ENCODE data around the gene TECR.
A peak's percentile ranks its signal among the peaks of the same experiment; 100 is the strongest.

TECR gene

GRCh38 chr19:14494411-14494810, 35.0 kb upstream of the TECR start:
- no peaks in the 10 kb centered on the region for H3K36me3 ChIP-seq (ENCODE audit: insufficient read depth, low read length)
- H3K9ac ChIP-seq (ENCODE audit: low read depth, low read length, poor library complexity, severe bottlenecking) = no peak overlapping the region
- no peaks in the 10 kb centered on the region for H3K9me3 ChIP-seq (ENCODE audit: insufficient read depth, low read depth, low read length)
- H3K4me1 ChIP-seq (ENCODE audit: insufficient read depth, low read length, poor library complexity, severe bottlenecking) = peaks cover 18% of the 10 kb centered on the region
- peak overlapping the region; percentile 94 for H3K4me3 ChIP-seq (ENCODE audit: low read length, poor library complexity, severe bottlenecking)
- no peaks in the 10 kb centered on the region for H3K9me2 ChIP-seq (replicated peaks; ENCODE audit: low read depth, low read length)
- no peaks in the 10 kb centered on the region for H3K27me3 ChIP-seq (ENCODE audit: insufficient read depth, low read length, poor library complexity, severe bottlenecking)
- H2AFZ ChIP-seq (ENCODE audit: low read length) = no peak overlapping the region
- peaks cover 10% of the 10 kb centered on the region; the same call in 1 of the 2 replicates for H3K79me2 ChIP-seq (ENCODE audit: insufficient read depth, low read length)
- H4K20me1 ChIP-seq (ENCODE audit: insufficient read depth, low read length, poor library complexity, severe bottlenecking) = no peaks in the 10 kb centered on the region
- no peaks in the 10 kb centered on the region for H3F3A ChIP-seq (ENCODE audit: low read depth)
- H3K4me2 ChIP-seq (ENCODE audit: low read depth, low read length, poor library complexity, severe bottlenecking) = peak overlapping the region; percentile 99
- TF ChIP-seq EZH2phosphoT487 (IDR thresholded peaks at IDR 0.05; ENCODE audit: borderline replicate concordance) = no peak
- TF ChIP-seq CTCF (conservative IDR thresholded peaks at IDR 0.05; ENCODE audit: low read length) = no peak

- Histone ChIP-seq H3K4me3 (ENCODE audit: low read length, poor library complexity, severe bottlenecking) (peak overlapping the region; percentile 94), H3K9ac (ENCODE audit: low read depth, low read length, poor library complexity, severe bottlenecking) (peak overlapping the region; percentile 66), H3K4me2 (ENCODE audit: low read depth, low read length, poor library complexity, severe bottlenecking) (peak overlapping the region; percentile 99), H3F3A (ENCODE audit: low read depth) (no peaks in the 10 kb centered on the region), H3K9me2 (replicated peaks; ENCODE audit: low read depth, low read length) (no peaks in the 10 kb centered on the region), H4K20me1 (ENCODE audit: insufficient read depth, low read length, poor library complexity, severe bottlenecking) (no peaks in the 10 kb centered on the region), H3K27me3 (ENCODE audit: insufficient read depth, low read length, poor library complexity, severe bottlenecking) (no peaks in the 10 kb centered on the region), H3K36me3 (ENCODE audit: insufficient read depth, low read length) (no peaks in the 10 kb centered on the region), H3K79me2 (ENCODE audit: insufficient read depth, low read length) (peaks cover 10% of the 10 kb centered on the region; the same call in 1 of the 2 replicates), H3K9me3 (ENCODE audit: insufficient read depth, low read depth, low read length) (no peaks in the 10 kb centered on the region), H2AFZ (ENCODE audit: low read length) (peak overlapping the region; percentile 68; the same call in 1 of the 2 replicates), H3K4me1 (ENCODE audit: insufficient read depth, low read length, poor library complexity, severe bottlenecking) (peaks cover 18% of the 10 kb centered on the region)
- TF ChIP-seq EZH2phosphoT487 (IDR thresholded peaks at IDR 0.05; ENCODE audit: borderline replicate concordance) (no peak), CTCF (conservative IDR thresholded peaks at IDR 0.05; ENCODE audit: low read length) (no peak)
Observed at GRCh38 chr19:14494910-14495671, 34.3 kb upstream of the TECR start.

- Histone ChIP-seq H2AFZ (ENCODE audit: low read length) (peak overlapping the region; percentile 68; the same call in 1 of the 2 replicates), H3K27me3 (ENCODE audit: insufficient read depth, low read length, poor library complexity, severe bottlenecking) (no peaks in the 10 kb centered on the region), H4K20me1 (ENCODE audit: insufficient read depth, low read length, poor library complexity, severe bottlenecking) (no peaks in the 10 kb centered on the region), H3K4me1 (ENCODE audit: insufficient read depth, low read length, poor library complexity, severe bottlenecking) (peaks cover 18% of the 10 kb centered on the region), H3K9me2 (replicated peaks; ENCODE audit: low read depth, low read length) (no peaks in the 10 kb centered on the region), H3K9ac (ENCODE audit: low read depth, low read length, poor library complexity, severe bottlenecking) (peak overlapping the region; percentile 66), H3K4me2 (ENCODE audit: low read depth, low read length, poor library complexity, severe bottlenecking) (peak overlapping the region; percentile 99), H3K79me2 (ENCODE audit: insufficient read depth, low read length) (peaks cover 10% of the 10 kb centered on the region; the same call in 1 of the 2 replicates), H3K9me3 (ENCODE audit: insufficient read depth, low read depth, low read length) (no peaks in the 10 kb centered on the region), H3K4me3 (ENCODE audit: low read length, poor library complexity, severe bottlenecking) (peak overlapping the region; percentile 94), H3F3A (ENCODE audit: low read depth) (no peaks in the 10 kb centered on the region), H3K36me3 (ENCODE audit: insufficient read depth, low read length) (no peaks in the 10 kb centered on the region)
- TF ChIP-seq EZH2phosphoT487 (IDR thresholded peaks at IDR 0.05; ENCODE audit: borderline replicate concordance) = no peak
- TF ChIP-seq CTCF (conservative IDR thresholded peaks at IDR 0.05; ENCODE audit: low read length) = no peak
Observed at GRCh38 chr19:14495672-14496028, 33.7 kb upstream of the TECR start.

Data from Loucy (cell line).